ENCODE data around the gene PCDHB16.

GRCh38 chr5:141172381-141173204 lies 9.6 kb upstream of the PCDHB16 start, which contains the start of gene PCDHB7:
- TF ChIP-seq CTCF (IDR thresholded peaks at IDR 0.05) = peak in 1 of 3 donors; percentile 21
- TF ChIP-seq POLR2A (IDR thresholded peaks at IDR 0.05) = no peak
- no peak for TF ChIP-seq EP300 (IDR thresholded peaks at IDR 0.05)
